MM.1S (cell line): ENCODE measurements around the gene DIRAS1.

Experiments
- EZH2 ChIP-seq: fragments of 300-600 bp; sonication (generic); optimal IDR thresholded peaks from 2 replicates; pipeline ENCODE3; 2017; ENCODE audit warnings: low read depth, mild to moderate bottlenecking, antibody characterized with exemption, low read length, mixed read lengths
- EZH2phosphoT487 ChIP-seq: fragments of 300-600 bp; sonication (generic); IDR thresholded peaks from 2 replicates; pipeline ENCODE4 v1.6.1; 2018; ENCODE audit warnings: antibody characterized with exemption, low read length
- TF ChIP-seq, protein P1 (sequence below): fragments of 300-600 bp; sonication (generic); IDR thresholded peaks from 2 replicates; pipeline ENCODE4 v1.5.1; 2016; ENCODE audit warnings: antibody characterized with exemption, low read length, mixed read lengths

- TF ChIP-seq, protein P1, sequence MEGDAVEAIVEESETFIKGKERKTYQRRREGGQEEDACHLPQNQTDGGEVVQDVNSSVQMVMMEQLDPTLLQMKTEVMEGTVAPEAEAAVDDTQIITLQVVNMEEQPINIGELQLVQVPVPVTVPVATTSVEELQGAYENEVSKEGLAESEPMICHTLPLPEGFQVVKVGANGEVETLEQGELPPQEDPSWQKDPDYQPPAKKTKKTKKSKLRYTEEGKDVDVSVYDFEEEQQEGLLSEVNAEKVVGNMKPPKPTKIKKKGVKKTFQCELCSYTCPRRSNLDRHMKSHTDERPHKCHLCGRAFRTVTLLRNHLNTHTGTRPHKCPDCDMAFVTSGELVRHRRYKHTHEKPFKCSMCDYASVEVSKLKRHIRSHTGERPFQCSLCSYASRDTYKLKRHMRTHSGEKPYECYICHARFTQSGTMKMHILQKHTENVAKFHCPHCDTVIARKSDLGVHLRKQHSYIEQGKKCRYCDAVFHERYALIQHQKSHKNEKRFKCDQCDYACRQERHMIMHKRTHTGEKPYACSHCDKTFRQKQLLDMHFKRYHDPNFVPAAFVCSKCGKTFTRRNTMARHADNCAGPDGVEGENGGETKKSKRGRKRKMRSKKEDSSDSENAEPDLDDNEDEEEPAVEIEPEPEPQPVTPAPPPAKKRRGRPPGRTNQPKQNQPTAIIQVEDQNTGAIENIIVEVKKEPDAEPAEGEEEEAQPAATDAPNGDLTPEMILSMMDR: no peak
- TF ChIP-seq EZH2: no peak
- no peak for TF ChIP-seq EZH2phosphoT487
Measured at GRCh38 chr19:2756921-2757881, 36.0 kb upstream of the DIRAS1 start.
